ENCODE results near the gene ISG15. TPM values are rescaled to one million over a fixed set of nuclear protein-coding genes. Genes with fewer than 3 reads are reported as not detected.

The ISG15 gene
- total RNA-seq, 1 donor: 90.5 TPM

GRCh38 chr1:967466-968343, 45.6 kb upstream of the ISG15 start:
- no peak overlapping the region for H2AFZ ChIP-seq (ENCODE audit: low read length)
- no peak for TF ChIP-seq CTCF (IDR thresholded peaks at IDR 0.05; ENCODE audit: extremely low read depth, low read depth, low read length)

GRCh38 chr1:969260-969855, 43.9 kb upstream of the ISG15 start:
- Histone ChIP-seq H3K36me3 (ENCODE audit: insufficient read depth, low read length) (peaks cover 4% of the 10 kb centered on the region), H3K27ac (ENCODE audit: low read depth, low read length) (no peak overlapping the region), H3K79me2 (ENCODE audit: insufficient read depth, low read length) (no peaks in the 10 kb centered on the region), H2AFZ (ENCODE audit: low read length) (no peak overlapping the region), H3K4me1 (ENCODE audit: insufficient read depth, low read length) (peaks cover 10% of the 10 kb centered on the region), H4K20me1 (ENCODE audit: insufficient read depth, low read length) (no peaks in the 10 kb centered on the region), H3K4me2 (ENCODE audit: insufficient read depth, low read length) (no peak overlapping the region), H3K9me3 (ENCODE audit: low read depth, low read length) (no peaks in the 10 kb centered on the region), H3K27me3 (ENCODE audit: insufficient read depth, low read length) (no peaks in the 10 kb centered on the region), H3K4me3 (ENCODE audit: insufficient read depth, low read length) (no peak overlapping the region)
- no peak for TF ChIP-seq CTCF (IDR thresholded peaks at IDR 0.05; ENCODE audit: extremely low read depth, low read depth, low read length)
- DNase-seq (ENCODE audit: insufficient read length, low spot score, missing footprints): peak; percentile 68

More at GRCh38 chr1:967466-968343, 45.6 kb upstream of the ISG15 start:
- H3K4me1 ChIP-seq (ENCODE audit: insufficient read depth, low read length): peaks cover 10% of the 10 kb centered on the region
- peak overlapping the region; percentile 90 for H3K4me3 ChIP-seq (ENCODE audit: insufficient read depth, low read length)
- H3K79me2 ChIP-seq (ENCODE audit: insufficient read depth, low read length): no peaks in the 10 kb centered on the region
- H3K36me3 ChIP-seq (ENCODE audit: insufficient read depth, low read length): peaks cover 10% of the 10 kb centered on the region
- H3K27ac ChIP-seq (ENCODE audit: low read depth, low read length): no peak overlapping the region
- H3K27me3 ChIP-seq (ENCODE audit: insufficient read depth, low read length): no peaks in the 10 kb centered on the region
- peak overlapping the region; percentile 88 for H3K4me2 ChIP-seq (ENCODE audit: insufficient read depth, low read length)
- H4K20me1 ChIP-seq (ENCODE audit: insufficient read depth, low read length): no peaks in the 10 kb centered on the region
- no peaks in the 10 kb centered on the region for H3K9me3 ChIP-seq (ENCODE audit: low read depth, low read length)
- DNase-seq (ENCODE audit: insufficient read length, low spot score, missing footprints): no peak

GRCh38 chr1:970242-970972, 42.9 kb upstream of the ISG15 start:
- Histone ChIP-seq H3K27ac (ENCODE audit: low read depth, low read length) (no peak overlapping the region), H3K27me3 (ENCODE audit: insufficient read depth, low read length) (no peaks in the 10 kb centered on the region), H3K79me2 (ENCODE audit: insufficient read depth, low read length) (no peaks in the 10 kb centered on the region), H3K36me3 (ENCODE audit: insufficient read depth, low read length) (no peaks in the 10 kb centered on the region), H3K9me3 (ENCODE audit: low read depth, low read length) (no peaks in the 10 kb centered on the region), H3K4me1 (ENCODE audit: insufficient read depth, low read length) (peaks cover 10% of the 10 kb centered on the region), H3K4me2 (ENCODE audit: insufficient read depth, low read length) (no peak overlapping the region), H4K20me1 (ENCODE audit: insufficient read depth, low read length) (no peaks in the 10 kb centered on the region), H2AFZ (ENCODE audit: low read length) (no peak overlapping the region), H3K4me3 (ENCODE audit: insufficient read depth, low read length) (no peak overlapping the region)
- no peak for TF ChIP-seq CTCF (IDR thresholded peaks at IDR 0.05; ENCODE audit: extremely low read depth, low read depth, low read length)
- DNase-seq (ENCODE audit: insufficient read length, low spot score, missing footprints): peak; percentile 79
